Measurements from ENCODE around the gene TSEN34.

DNA sequence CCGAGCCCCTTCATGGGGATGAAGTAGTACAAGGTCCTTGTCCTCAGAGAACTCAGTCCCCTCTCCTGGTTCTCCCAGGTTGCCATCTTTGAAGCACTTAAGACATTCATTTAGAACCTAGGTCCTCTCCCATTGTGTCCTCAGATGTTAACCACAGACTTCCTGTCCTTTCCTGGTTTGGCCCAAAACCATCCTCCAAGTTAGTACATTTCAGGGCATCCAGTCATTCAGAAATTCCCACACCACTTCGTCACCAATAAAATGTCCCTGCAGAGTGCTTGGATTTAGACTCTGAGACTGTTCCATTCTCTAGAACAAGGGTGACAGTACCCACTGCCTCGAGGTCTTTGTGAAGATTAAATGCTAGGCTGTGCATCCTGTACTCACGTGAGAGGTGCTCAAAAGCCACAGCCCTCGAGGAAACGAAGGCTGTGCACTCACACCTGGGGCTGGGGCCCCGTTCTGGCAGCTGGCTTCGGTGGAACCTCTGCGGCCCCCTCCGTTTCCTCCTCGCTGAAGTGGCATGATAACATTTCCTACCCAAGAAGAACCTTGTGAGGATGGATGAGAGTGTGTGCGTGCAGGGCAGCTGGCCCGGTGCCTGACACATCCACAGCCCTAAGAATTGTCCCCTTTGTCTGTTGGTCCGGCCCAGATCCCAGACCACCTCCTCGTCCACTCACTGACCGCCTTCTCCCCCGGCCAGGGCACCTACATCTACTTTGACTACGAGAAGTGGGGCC lies 36.3 kb upstream of the TSEN34 start:
- TF ChIP-seq, protein P1, sequence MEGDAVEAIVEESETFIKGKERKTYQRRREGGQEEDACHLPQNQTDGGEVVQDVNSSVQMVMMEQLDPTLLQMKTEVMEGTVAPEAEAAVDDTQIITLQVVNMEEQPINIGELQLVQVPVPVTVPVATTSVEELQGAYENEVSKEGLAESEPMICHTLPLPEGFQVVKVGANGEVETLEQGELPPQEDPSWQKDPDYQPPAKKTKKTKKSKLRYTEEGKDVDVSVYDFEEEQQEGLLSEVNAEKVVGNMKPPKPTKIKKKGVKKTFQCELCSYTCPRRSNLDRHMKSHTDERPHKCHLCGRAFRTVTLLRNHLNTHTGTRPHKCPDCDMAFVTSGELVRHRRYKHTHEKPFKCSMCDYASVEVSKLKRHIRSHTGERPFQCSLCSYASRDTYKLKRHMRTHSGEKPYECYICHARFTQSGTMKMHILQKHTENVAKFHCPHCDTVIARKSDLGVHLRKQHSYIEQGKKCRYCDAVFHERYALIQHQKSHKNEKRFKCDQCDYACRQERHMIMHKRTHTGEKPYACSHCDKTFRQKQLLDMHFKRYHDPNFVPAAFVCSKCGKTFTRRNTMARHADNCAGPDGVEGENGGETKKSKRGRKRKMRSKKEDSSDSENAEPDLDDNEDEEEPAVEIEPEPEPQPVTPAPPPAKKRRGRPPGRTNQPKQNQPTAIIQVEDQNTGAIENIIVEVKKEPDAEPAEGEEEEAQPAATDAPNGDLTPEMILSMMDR (IDR thresholded peaks at IDR 0.05; ENCODE audit: low read depth, low read length): no peak
- TF ChIP-seq EZH2phosphoT487 (IDR thresholded peaks at IDR 0.05; ENCODE audit: low read depth): no peak

Measured in OCI-LY3 (cell line).